GM21528 (cell line): ENCODE data around the gene MTHFD2.
"Not testable (repeated sequence)": the region's sequence is repeated elsewhere in the genome, so short reads cannot be mapped to it uniquely, and the experiment has no call there.

Experiments used
- ATAC-seq: cut with Tn5 transposase; IDR thresholded peaks from one replicate; pipeline ENCODE4 v1.9.1; 2021; ENCODE audit warnings: mild to moderate bottlenecking, moderate library complexity; ENCODE audit not compliant: unreplicated experiment, low FRiP score

Gene MTHFD2

DNA sequence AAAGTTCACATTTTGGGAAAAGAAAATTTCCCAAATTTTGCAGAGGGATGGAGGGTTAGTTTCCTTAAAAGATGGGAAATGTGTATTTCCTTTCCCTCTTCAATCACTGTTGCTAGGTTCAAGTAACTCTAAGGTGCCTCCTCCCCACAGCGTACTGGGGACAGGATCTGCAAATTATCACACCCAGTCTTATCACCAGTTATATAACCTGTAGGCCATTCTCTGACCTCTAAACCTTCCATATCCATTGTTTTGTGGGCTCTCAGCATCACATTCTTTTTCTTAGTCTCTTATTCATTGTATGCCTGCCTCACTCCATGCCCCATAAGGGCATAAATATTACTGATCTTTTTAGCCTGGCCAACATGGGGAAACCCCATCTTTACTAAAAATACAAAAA is 3.6 kb upstream of the MTHFD2 start:
- ATAC-seq: no peak

DNA sequence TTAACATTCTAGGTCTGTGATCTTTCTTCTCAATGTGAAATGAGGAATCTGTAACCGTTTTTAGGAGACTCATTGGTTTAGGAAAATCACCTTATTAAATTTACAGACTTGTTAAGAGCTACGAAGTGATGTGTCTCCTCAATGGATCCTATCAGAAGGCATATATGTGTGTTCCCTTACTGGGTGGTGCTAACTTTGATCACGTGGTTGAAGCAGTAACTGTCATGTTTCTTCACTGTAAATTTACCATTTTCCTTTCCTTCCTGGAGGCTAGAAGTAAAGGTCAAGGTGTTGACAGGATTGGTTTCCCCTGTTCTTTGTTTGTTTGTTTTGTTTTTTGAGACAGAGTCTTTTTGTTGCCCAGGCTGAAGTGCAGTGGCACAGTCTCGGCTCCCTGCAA is 1.4 kb upstream of the MTHFD2 start:
- no peak for ATAC-seq

DNA sequence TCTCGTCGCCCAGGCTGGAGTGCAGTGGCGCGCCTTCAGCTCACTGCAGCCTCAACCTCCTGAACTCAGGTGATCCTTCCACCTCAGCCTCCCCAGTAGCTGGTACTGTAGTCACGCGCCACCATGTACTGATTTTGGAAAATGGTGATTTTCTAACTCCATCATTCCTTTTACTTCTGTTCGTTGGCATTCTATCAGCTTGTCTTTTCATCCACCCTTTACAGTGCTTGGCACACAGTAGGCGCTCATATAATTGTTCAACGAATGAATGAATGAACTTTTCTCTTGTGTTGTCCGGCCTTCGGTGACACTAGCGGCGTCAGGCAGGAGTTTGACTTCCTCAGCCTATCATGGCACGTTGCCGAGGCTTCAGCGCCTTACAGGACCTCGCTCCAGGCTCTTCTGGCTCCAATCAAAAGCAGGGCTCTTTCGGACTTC is 373 bp upstream of the MTHFD2 start:
- ATAC-seq: no peak

DNA sequence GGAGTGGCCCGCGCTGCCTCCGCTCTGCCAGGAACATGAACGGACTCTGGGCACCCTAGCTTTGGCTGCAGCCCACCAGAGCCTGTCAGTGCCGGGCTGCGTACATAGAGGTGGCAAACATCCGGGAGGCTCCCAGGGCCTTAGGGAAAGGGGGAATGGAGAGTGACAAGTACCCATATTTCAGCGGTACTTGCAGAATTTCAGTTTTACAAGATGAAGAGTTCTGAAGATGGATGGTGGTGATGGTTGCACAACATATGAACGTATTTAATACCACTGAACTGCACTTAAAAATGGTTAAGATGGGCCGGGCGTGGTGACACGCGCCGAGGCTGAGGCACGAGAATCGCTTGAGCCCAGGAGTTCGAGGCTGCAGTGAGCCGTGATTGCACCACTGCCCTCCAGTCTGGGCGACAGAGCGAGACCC is 873 bp downstream of the MTHFD2 start:
- ATAC-seq: no peak

DNA sequence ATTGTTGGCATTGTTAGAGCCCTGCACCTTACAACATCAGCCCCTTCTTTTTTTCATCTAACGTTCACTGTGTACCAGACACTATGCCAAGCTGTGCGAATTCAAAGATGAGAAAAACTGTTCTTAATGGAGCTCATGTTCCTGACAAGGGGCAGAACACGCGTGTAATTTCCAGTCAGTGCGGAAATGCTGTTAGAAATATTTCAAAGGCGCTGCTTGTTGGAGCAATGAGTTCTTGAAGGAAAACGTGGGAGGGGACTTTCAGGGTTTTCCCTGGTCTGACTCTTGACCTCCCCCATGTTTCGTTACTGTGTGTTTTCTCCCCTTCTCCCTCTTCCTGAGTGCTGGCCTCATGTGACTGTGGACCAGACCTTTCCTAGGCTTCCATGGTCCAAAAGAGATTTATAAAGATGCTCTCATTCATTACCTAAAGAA is 1.5 kb downstream of the MTHFD2 start:
- no peak for ATAC-seq

DNA sequence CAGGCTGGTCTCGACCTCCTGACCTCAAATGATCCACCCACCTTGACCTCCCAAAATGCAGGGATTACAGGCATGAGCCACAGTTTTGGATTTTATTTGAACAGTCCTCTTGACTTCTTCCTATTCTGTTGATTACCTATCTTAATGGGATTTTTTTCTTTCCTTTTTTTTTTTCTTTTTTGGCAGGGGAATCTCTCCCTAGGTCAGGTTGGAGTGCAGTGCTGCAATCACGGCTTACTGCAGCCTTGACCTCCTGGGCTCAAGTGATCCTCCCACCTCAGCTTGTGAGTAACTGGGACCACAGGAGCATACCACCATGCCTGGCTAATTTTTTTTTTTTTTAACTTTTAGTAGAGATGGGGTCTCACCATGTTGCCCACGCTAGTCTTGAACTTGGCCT is 2.8 kb downstream of the MTHFD2 start:
- ATAC-seq: no peak

DNA sequence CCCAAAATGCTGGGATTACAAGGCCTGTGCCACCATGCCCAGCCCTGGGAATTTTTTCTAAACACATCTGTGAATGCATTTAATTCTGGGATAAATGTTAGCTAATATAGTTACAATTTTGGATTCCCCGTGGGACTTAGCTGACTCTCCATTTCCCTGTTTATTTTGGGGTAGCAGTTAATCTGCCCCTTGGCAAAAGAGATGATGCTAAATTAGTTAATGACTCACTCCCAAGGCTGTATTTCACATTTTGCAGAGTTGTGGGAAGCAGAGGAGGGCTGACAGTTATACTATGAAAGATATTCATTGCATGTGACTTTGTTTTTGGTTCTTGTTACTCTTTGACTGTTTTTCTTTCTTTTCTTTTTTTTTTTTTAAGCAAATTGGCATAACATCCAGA is 3.2 kb downstream of the MTHFD2 start:
- no peak for ATAC-seq

DNA sequence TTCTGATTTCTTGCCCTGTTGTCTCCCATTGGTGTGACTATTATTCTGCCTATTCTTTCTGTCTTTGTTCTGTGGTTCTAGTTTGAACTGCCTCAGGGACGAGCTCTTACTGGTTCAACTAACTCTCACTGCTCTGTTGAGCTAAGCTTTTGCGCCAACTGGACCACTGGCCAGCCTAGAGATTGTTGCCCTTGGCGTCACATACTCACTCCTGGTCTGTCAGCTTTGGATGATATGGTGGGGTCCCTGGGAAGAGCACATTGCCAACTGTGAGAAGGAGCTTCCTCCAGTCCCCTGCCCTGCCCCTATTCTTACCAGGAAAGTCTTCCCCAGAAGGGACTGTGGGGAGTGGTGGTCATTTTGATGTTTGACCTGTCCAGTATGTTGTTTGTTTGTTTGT is 6.0 kb downstream of the MTHFD2 start:
- no peak for ATAC-seq

DNA sequence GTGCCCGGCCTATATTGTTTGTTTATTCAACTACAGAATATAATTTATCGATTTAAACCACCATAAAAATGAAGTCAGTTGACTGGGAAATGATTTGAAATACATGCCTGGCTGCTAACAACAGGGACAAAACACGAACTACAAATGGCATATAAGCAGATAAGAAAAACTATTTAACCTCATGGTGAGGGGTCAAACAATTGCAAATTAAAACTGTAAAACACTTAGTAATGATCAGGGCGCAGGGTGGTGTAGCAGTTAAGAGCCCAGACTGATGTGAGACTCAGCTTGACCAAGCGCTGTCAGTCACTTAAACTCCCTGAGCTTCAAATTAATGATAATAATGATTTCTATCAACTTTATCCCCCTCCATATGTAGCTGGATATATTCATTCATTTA is 6.7 kb downstream of the MTHFD2 start:
- no peak for ATAC-seq

DNA sequence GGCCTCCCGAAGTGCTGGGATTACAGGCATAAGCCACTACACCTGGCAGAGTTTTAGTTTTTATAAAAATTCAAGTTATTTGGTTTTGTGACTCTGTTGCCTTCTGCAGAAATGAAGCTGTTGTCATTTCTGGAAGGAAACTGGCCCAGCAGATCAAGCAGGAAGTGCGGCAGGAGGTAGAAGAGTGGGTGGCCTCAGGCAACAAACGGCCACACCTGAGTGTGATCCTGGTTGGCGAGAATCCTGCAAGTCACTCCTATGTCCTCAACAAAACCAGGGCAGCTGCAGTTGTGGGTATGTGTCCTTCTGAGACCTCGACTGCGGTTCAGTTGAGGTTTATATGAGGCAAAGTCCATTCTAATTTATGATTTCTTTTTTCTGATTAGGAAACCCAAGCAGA is 7.2 kb downstream of the MTHFD2 start:
- peak; percentile 46 for ATAC-seq

DNA sequence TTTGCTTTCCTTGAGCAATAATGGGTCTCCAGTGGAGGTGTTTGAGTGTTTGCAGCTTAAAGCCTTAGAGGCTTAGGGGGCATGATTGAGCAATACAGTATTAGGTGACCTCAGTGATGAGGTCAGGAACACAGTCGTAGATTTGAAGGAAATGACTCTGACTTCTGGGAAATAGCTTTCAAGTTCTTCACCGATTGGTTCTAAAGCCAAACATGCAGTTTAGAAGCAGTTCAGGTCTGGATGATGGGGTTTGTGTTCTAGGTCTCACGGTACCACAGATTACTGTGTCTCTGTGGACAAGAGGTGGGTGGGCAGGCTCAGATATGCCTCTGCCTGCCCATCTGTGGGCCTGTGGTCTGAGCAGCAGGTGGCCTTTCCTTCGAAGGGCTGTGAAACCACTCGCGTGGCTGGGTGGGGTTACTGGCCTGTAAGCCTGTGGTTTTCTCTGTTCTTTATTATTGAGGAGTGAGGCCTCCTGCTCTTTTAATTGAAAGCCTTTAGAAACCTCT is 7.8 kb downstream of the MTHFD2 start:
- ATAC-seq: peak; percentile 49

DNA sequence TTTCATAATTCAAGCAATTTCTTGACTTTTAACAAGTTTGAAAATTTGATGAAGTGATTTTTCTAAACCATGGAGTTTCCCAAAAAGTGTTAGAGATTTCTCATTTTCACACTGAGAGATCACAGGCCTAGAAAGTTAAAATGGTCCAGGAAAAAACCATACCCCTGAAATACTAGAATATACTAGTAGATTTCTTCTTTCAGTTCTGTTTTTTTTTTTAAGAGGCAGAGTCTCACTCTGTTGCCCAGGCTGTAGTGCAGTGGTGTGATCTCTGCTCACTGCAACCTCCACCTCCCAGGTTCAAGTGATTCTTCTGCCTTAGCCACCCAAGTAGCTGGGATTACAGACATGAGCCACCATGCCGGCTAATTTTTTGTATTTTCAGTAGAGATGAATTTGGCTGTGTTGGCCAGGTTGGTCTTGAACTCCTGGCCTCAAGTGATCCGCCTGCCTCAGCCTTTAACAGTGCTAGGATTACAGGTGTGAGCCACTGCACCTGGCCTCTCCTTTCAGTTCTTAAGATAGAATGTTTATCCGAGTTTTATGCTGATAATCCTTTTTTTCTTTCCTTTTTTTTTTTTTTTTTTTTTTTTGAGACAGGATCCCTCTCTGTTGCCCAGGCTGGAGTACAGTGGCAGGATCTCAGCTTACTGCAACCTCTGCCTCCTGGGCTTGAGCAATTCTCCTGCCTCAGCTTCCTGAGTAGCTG is 14.4 kb downstream of the MTHFD2 start:
- ATAC-seq: no peak

DNA sequence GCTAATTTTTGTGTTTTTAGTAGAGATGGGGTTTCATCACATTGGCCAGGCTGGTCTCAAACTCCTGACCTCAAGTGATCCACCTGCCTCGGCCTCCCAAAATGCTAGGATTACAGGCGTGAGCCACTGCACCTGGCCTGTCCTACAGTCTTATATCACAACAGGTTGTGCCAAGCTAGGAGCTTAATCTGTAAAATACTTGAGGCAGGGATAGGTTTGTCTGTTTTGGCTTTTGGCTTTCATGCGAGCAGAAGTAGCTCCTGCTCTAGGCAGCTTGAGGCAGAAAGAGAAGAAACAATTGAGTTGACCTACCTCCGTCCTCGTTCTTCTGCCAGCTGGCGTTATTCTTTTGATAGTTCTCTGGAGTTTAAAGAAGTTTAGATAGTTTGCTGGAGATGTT is 17.4 kb downstream of the MTHFD2 start:
- ATAC-seq: not testable (repeated sequence)

DNA sequence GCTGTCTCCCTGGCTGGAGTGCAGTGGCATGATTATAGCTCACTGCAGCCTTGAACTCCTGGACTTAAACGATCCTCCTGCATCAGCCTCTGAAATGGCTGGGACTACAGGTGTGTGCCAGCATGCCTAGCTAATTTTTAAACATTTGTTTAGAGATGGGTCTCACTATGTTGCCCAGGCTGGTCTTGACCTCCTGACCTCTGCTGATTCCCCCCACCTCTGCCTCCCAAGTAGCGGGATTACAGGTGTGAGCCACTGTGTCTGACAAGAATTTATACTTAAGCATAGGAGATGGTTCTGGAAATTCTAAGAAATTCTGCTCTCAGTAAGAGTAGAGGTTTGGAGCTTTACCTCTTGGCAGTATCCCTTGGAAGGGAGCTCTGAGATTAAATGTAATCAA is 18.2 kb downstream of the MTHFD2 start:
- ATAC-seq: no peak

DNA sequence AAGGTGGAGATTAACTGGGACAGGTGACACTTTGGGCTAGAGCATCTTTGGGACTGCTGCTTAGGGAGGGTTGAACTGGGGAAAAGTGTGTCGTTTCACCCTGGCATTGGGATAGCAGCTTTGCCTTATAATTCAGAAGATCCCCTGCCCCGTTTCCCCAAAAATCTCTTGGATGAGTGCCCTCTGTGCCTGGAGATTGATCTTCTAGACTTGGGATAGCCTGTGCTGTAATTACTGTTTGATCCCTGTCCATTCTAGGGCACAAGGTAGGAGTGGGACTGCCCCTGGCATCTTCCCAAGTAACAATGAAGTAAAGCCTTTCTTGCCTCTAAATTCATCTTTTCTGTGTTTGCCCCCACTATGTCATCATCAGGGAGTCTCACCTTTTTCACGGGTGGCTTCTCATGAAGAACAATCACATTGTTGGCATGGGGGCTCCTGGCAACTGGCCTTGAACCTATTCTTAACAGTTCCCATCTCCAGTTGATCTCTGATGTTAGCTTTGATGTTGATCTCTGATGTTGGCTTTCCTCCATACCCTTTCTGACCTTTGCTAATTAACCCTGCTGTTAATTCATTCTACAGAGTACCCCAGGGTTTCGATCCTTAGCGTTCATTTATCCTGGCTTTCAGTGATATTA is 21.6 kb downstream of the MTHFD2 start:
- no peak for ATAC-seq

DNA sequence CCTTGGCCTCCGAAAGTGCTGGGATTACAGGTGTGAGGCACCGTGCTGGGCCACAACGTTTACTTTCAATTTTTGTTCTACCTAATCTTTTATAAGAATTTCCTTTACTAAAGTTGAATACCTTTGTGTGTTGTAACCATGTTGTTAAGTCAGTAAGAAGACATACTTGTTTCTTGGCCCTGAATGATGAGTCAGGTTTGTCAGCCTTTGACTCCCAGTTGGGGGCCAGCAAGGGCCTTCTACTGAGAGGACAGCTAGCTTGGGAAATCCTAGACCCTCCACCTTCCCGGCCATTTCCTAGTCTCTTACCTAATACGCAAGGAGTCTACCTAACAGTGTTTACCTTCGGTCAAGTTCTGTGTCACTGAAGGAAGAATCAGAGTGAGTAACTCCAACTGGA is 22.7 kb downstream of the MTHFD2 start:
- ATAC-seq: no peak

DNA sequence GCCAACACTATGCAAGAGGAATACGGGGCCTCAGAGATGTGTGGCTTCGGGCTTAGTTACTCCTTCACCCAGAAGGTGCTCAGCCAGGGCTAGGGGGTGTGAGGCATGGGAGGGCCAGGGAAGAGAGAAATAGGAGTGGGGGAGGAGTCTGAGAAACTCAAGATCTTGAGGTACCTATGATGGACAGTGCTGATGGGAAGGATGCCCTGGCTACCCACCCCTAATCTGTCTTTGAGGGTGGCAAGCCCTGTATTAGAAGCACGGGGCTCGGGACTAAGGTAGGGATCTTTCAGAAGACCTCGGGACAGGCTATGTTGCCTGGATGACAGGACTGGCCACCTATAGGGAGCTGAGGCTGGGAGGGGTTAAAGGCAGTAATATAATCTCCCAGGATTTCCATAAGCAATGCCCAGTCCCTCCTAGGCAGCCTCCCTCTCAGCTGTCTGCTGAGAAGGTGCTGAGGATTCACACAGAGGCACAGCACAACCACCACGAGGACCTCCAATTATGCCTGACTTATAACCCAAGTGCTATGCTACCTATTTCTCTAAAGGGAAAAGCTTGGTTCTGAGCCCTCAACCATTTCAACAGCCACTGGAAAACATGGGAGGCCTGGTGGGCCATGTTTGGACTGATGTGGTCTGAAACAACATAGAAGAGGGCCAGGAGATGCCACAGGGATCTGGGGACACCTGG is 23.3 kb downstream of the MTHFD2 start:
- ATAC-seq: no peak

DNA sequence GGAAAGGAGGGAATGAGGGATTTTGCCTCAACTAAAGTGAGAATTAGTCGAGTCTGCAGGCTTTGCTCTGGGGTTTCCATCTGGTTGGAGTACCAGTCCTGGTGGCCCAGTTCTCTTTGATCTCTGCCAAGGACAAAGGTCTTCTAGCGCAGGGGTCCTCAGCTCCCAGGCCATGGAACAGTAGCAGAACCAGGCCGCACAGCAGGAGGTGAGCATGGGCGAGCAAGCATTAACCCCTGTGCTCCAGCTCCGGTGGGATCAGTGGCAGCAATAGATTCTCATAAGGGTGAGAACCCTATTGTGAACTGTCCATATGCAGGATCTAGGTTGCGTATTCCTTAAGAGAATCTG is 23.9 kb downstream of the MTHFD2 start:
- no peak for ATAC-seq

DNA sequence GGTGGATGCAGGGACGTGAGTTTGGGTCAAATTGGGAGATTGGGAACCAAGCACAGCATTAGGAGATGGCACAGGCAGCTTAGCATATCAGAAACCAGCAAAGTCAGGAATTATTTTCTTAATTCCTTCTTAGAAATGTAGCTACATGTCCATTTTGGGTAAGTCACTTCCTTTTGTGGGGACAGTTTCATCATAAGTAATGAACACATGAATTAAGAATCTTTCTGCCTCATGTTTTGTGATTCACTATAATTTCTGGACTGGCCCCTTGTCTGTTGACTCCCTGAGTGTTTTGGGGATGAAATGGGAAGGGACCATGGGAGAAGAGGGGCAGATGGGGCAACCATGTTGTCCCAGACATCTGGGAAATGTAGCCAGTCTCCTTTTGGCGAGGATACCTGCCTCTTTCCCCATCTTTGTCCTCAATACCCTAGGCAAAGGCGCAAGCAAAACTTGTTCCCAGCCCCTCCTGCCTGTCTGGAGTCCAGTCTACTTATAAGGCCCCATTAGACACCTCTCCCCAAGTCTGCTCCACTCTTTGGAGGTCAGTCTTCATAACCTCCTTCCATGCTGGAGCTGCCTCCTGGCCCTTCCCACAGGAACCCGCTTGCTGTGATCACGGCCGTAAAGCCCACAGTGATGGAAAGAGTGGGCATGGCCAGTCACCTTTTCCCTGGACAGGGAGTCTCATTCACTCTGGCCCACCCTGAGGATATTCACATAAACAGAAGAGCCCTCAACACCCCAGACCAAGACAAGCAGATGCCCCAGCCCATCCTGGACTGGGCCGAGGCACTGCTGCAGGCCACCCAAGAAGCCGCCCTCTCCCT is 25.7 kb downstream of the MTHFD2 start:
- no peak for ATAC-seq

DNA sequence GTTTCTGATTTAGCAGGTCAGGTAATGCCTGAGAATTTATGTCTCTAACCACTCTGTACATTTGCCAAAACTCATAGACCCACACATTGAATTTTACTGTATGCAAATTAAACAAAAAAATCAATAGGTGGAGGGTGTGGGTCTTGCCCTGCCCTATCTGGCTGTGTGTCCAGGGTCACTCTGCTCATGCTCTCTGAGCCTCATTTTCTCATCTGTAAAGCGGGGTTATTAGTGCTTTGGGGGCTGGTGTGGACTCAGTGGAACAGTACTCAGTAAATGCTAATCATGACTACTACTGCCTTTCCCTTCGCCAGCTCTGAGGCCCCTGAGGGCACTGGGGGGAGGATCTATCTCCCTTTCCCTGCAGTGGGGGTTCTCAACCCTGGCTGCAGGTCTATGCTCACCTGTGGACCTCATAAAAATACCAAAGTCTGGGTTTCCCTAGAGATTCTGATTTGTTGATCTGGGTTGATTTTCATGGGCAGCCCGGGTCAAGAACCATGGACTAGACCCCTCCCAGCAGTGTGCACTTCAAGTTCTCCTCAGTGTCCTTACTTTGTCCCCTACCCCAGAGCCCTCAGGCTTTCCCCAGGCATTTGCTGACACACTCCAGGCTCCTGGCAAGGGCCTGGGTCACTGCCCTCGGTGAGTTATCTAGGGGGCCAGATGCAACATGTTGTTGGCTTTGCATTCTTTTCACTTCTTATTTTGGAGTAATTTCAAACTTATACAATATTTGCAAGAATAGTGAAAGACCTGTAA is 27.5 kb downstream of the MTHFD2 start:
- no peak for ATAC-seq
